NCI-H2171 treated with DMSO at 0.1 percent for 48 hours (cell line): ENCODE data around the gene SLC40A1.

ENCODE experiments used
- DNase-seq: peaks from one replicate; lab custom pipeline; 2025; lab: John Stamatoyannopoulos, UW

SLC40A1 gene

DNA sequence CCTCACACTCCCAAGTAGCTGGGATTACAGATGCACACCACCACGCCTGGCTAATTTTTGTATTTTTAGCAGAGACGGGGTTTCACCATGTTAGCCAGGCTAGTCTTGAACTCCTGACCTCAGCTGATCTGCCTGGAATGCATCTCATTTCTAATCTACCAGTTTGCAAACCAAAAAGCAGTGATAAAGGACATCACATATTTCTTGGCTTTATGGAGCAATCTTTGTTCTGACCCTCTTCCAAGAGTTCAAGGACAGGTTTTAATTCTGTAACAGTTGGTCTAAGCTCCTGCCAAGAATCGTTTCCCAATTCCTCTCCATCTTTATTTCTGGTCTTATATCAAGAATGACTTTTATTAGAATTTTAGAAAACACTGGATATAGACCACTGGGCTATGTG, 67.7 kb downstream of the SLC40A1 start:
- no peak for DNase-seq

DNA sequence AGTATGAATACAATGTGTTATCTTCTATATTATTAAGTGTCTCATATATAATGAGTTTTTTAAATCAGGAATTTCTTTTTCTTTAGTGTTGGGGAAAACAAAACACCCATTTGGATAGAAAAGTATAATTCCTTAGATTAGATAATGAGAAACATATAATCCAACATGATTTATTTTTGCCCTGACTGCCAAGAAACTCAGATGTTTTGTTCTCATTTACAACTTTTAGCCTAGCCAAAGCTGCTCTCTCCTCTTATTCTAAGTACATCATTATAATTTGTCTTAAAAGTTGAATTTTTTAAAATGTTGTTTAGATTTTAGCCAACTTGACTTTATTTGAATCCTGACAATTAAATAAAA, 68.6 kb downstream of the SLC40A1 start:
- no peak for DNase-seq

DNA sequence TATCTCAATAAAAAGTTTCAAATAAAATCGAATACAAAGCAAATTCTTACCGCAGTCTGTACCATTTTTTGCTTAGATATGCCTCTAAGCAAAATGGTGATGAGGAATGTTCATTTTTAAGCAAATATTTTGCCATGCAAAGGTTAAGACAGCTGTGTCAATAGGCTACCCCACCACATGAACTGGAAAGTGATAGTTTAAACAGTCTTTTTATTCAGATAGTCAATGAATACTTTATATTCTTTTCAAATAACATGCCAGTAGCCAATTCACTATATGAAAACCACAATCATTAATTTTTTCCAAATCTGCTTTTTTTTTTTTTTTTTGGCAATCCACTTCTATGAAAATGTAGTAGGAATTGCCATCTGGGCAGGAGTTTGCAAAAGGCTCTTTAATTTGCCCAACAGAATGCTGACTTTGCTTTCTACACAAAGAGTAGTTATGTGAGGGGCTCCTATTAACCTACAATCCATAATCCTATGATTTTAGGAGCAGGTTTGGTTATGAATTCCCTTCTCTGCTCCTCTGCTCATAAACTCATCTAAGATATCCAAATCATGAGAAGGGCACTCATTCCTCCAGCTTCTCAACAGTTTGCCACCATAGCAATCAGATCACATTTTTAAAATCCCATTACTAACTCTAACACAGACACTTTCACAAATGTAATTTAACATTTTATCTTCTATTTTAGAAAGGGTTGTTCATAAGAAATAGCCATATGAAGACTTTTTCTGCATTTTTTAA, 69.2 kb downstream of the SLC40A1 start:
- no peak for DNase-seq
